GM13977 (cell line): ENCODE data around the gene TEX22.

ENCODE experiments used
- DNase-seq: peaks from one replicate; pipeline ENCODE4 v3.0.0; 2012; ENCODE audit warnings: low spot score
- CTCF ChIP-seq: IDR thresholded peaks from 2 replicates; pipeline ENCODE4 v1.5.1; 2012; ENCODE audit warnings: mild to moderate bottlenecking, control low read depth; ENCODE audit not compliant: insufficient read depth; ENCODE audit errors: extremely low read depth, missing control alignments
- in situ Hi-C: fragments of 300-500 bp; cut with MboI; formaldehyde crosslinking; loops from one replicate; pipeline ENCODE4 v1.12.0; 2022; ENCODE audit warnings: low sequenced_read_pairs, low pct_unique_long_range_greater_than_20kb, mixed read lengths, inconsistent platforms; ENCODE audit not compliant: unreplicated experiment

Gene TEX22

GRCh38 chr14:105379946-105380345, 18.4 kb upstream of the TEX22 start:
- no peak for DNase-seq
- no peak for TF ChIP-seq CTCF
- in situ Hi-C loops, result loop anchor here (10.0 kb wide), 1 partner anchor 115 kb away; the partner anchor contains the start of gene TEDC1

GRCh38 chr14:105380756-105381155, 17.6 kb upstream of the TEX22 start:
- in situ Hi-C loops, result no loop called here
- no peak for TF ChIP-seq CTCF
- DNase-seq, result no peak

- no peak for DNase-seq
- in situ Hi-C loops, result no loop called here
- TF ChIP-seq CTCF, result no peak
Measured at GRCh38 chr14:105381446-105382342, 16.6 kb upstream of the TEX22 start.

GRCh38 chr14:105382343-105383082, 15.8 kb upstream of the TEX22 start:
- no peak for TF ChIP-seq CTCF
- in situ Hi-C loops, result no loop called here
- no peak for DNase-seq

- no peak for DNase-seq
- no peak for TF ChIP-seq CTCF
- in situ Hi-C loops, result no loop called here
Measured at GRCh38 chr14:105383083-105383730, 15.1 kb upstream of the TEX22 start.

- no peak for TF ChIP-seq CTCF
- in situ Hi-C loops, result no loop called here
- no peak for DNase-seq
Measured at GRCh38 chr14:105384041-105384557, 14.2 kb upstream of the TEX22 start.
